Non-pigmented ciliary epithelial cell (primary cell): Measurements from ENCODE around the gene TMEM256.

ENCODE experiments used
- DNase-seq: peaks from one replicate; pipeline ENCODE4 v3.0.0-alpha.2; 2010; ENCODE audit warnings: low read depth

The TMEM256 gene

GRCh38 chr17:7407485-7408251 lies 3.8 kb upstream of the TMEM256 start, which contains the start of gene NLGN2:
Gene NLGN2, plus strand, starts transcription at chr17:7407845. Its CDS starts 411 bp downstream, at chr17:7408256.
- DNase-seq = no peak

- DNase-seq = no peak
These were observed 3.2 kb upstream of the TMEM256 start for GRCh38 chr17:7407082-7407481.

GRCh38 chr17:7406235-7406825 lies 2.4 kb upstream of the TMEM256 start:
- DNase-seq = no peak

GRCh38 chr17:7405350-7406234 lies 1.7 kb upstream of the TMEM256 start:
- DNase-seq = no peak

- DNase-seq = no peak
These were observed 946 bp upstream of the TMEM256 start for GRCh38 chr17:7404737-7405349.

- DNase-seq = no peak
These were observed 245 bp downstream of the TMEM256 start for GRCh38 chr17:7403727-7403976.

GRCh38 chr17:7403043-7403726 lies 712 bp downstream of the TMEM256 start:
- DNase-seq = no peak

- DNase-seq = no peak
These were observed 5.3 kb downstream of the TMEM256 start for GRCh38 chr17:7398612-7399011.

GRCh38 chr17:7396147-7396546 lies 7.8 kb downstream of the TMEM256 start:
- no peak for DNase-seq

GRCh38 chr17:7394452-7395191 lies 9.3 kb downstream of the TMEM256 start, which contains the start of gene PLSCR3:
Gene PLSCR3, minus strand, starts transcription at chr17:7394525. Its CDS starts 415 bp downstream, at chr17:7394110.
- peak; percentile 31 for DNase-seq

GRCh38 chr17:7393613-7394451 lies 10.1 kb downstream of the TMEM256 start:
- DNase-seq = no peak

- no peak for DNase-seq
These were observed 10.9 kb downstream of the TMEM256 start for GRCh38 chr17:7392696-7393612.

GRCh38 chr17:7391307-7391706 lies 12.6 kb downstream of the TMEM256 start:
- no peak for DNase-seq

GRCh38 chr17:7389924-7390910 lies 13.7 kb downstream of the TMEM256 start:
- no peak for DNase-seq

GRCh38 chr17:7388856-7389255 lies 15.0 kb downstream of the TMEM256 start:
- no peak for DNase-seq

- DNase-seq = no peak
These were observed 19.3 kb downstream of the TMEM256 start for GRCh38 chr17:7384489-7385081.

- no peak for DNase-seq
These were observed 20.0 kb downstream of the TMEM256 start for GRCh38 chr17:7383742-7384488.
